B cell (primary cell): ENCODE data around the gene GPR4.

Source experiments
- EZH2 ChIP-seq: IDR thresholded peaks from 2 replicates; pipeline ENCODE4 v1.6.1; 2012; ENCODE audit warnings: borderline replicate concordance, low read depth, mild to moderate bottlenecking, moderate library complexity, low read length; ENCODE audit not compliant: insufficient read depth, poor library complexity, severe bottlenecking
- TF ChIP-seq, protein P1 (sequence below): fragments of 200-600 bp; IDR thresholded peaks from one replicate; pipeline ENCODE4 v1.8.0; 2022; ENCODE audit warnings: antibody characterized with exemption, mild to moderate bottlenecking

DNA sequence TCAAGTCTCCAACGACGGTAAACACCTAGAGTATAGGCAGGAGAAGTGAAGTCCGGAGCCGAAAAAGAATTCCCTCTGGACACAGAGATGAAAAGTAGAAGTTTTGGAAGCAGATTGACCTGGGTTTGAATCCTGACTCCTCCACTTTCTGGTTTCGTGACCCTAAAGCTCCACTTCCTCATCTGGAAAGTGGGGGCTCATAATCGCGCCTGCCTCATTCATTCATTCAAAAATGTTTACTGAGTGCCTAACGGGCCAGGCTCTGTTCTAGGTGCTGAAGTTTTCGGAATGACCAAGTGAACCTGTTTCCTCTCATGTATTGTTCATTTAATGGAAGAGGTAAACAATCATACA, 44.3 kb upstream of the GPR4 start:
- TF ChIP-seq, protein P1, sequence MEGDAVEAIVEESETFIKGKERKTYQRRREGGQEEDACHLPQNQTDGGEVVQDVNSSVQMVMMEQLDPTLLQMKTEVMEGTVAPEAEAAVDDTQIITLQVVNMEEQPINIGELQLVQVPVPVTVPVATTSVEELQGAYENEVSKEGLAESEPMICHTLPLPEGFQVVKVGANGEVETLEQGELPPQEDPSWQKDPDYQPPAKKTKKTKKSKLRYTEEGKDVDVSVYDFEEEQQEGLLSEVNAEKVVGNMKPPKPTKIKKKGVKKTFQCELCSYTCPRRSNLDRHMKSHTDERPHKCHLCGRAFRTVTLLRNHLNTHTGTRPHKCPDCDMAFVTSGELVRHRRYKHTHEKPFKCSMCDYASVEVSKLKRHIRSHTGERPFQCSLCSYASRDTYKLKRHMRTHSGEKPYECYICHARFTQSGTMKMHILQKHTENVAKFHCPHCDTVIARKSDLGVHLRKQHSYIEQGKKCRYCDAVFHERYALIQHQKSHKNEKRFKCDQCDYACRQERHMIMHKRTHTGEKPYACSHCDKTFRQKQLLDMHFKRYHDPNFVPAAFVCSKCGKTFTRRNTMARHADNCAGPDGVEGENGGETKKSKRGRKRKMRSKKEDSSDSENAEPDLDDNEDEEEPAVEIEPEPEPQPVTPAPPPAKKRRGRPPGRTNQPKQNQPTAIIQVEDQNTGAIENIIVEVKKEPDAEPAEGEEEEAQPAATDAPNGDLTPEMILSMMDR: no peak
- no peak for TF ChIP-seq EZH2
